SK-N-MC (cell line): ENCODE data around the gene CDC42BPG.

Source experiments
- DNase-seq: peaks from one replicate; pipeline ENCODE4 v3.0.0-alpha.2; 2011; ENCODE audit warnings: low read depth, low spot score
- H3K27ac ChIP-seq: fragments of 200-600 bp; sonication (generic); 2 replicates; pipeline ENCODE4 v1.5.1; 2016; ENCODE audit warnings: mixed run types
- H3K36me3 ChIP-seq: fragments of 200-600 bp; sonication (generic); 2 replicates; pipeline ENCODE4 v1.6.1; 2017; ENCODE audit warnings: antibody characterized with exemption, low read length, mixed read lengths; ENCODE audit not compliant: insufficient read depth
- H3K4me3 ChIP-seq: fragments of 200-600 bp; sonication (generic); 2 replicates; pipeline ENCODE4 v1.5.1; 2016
- H3K9ac ChIP-seq: fragments of 200-600 bp; sonication (generic); 2 replicates; pipeline ENCODE4 v1.8.0; 2017; ENCODE audit warnings: mixed run types, mixed read lengths; ENCODE audit not compliant: insufficient read length
- H3K9me3 ChIP-seq: fragments of 200-600 bp; sonication (generic); 2 replicates; pipeline ENCODE4 v1.6.1; 2017; ENCODE audit warnings: low read depth, mild to moderate bottlenecking, antibody characterized with exemption, low read length, moderate library complexity, mixed read lengths
- EZH2 ChIP-seq: fragments of 200-600 bp; sonication (generic); IDR thresholded peaks from one replicate; pipeline ENCODE4 v1.6.1; 2017; ENCODE audit warnings: antibody characterized with exemption
- FOXP2 ChIP-seq: optimal IDR thresholded peaks from 2 replicates; pipeline ENCODE3; 2011; ENCODE audit warnings: mild to moderate bottlenecking, moderate library complexity; ENCODE audit not compliant: insufficient read depth; ENCODE audit errors: extremely low read length, control extremely low read depth
- POLR2AphosphoS5 ChIP-seq: IDR thresholded peaks from 2 replicates; pipeline ENCODE4 v1.6.1; 2012; ENCODE audit warnings: mild to moderate bottlenecking, low read depth, low read length, borderline replicate concordance

Gene CDC42BPG

GRCh38 chr11:64841592-64842365, 2.7 kb downstream of the CDC42BPG start:
- Histone ChIP-seq H3K36me3 (no peaks in the 10 kb centered on the region), H3K27ac (no peak overlapping the region), H3K9me3 (no peaks in the 10 kb centered on the region), H3K4me3 (no peak overlapping the region), H3K9ac (no peak overlapping the region)
- TF ChIP-seq POLR2AphosphoS5 (no peak), FOXP2 (no peak), EZH2 (no peak)
- DNase-seq, result no peak

DNA sequence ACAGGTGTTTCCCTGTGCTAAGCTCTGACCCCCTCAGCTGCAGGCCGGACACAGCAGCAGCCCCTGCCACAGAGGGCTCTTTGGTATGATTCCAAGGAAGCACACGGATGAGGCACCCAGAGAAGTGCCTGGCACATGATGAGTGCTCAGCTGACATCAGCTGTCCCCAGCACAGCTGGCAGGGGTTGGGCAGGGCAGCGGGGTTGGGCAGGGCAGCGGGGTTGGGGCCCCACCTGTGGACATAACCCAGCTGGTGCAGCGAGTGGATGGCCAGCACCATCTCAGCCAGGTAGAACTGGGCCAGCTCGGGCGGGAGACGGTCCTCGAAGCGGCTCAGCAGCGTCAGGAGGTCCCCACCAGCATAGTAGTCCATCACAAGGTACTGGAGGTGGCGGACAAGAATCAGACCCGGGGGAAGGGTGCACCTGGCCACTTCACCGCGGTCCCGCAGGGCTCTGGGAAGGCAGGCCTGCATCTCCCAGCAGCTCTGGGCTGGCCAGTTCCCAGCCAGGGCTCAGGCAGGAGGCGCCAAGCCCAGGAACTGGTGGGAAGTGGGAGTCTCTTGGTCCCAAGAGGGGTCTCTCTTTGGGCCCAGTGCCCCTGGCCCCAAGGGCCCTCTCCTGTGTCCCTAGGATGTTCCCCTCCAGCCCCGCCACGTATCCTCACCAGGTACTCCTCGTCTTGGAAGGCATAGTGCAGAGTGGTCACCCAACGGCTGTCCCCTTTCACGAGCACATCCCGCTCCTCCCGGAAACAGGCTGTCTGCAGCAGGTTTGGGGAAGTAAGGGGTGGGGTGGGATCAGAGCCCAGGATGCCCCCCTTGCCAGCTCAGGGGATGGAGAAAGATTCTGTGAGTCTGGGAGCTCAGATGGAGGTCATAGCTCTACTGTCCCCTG, 4.3 kb downstream of the CDC42BPG start:
- no peak for DNase-seq
- Histone ChIP-seq H3K9me3 (no peaks in the 10 kb centered on the region), H3K4me3 (no peak overlapping the region), H3K36me3 (no peaks in the 10 kb centered on the region), H3K9ac (no peak overlapping the region), H3K27ac (no peak overlapping the region)
- no peak for TF ChIP-seq FOXP2
- TF ChIP-seq POLR2AphosphoS5, result no peak
- no peak for TF ChIP-seq EZH2

- Histone ChIP-seq H3K27ac (no peak overlapping the region), H3K9ac (no peak overlapping the region), H3K9me3 (no peaks in the 10 kb centered on the region), H3K4me3 (no peak overlapping the region), H3K36me3 (no peaks in the 10 kb centered on the region)
- no peak for DNase-seq
- TF ChIP-seq EZH2 (no peak), POLR2AphosphoS5 (no peak), FOXP2 (no peak)
Measured at GRCh38 chr11:64839335-64839734, 5.1 kb downstream of the CDC42BPG start.

- H3K27ac ChIP-seq, result no peak overlapping the region
- no peak for TF ChIP-seq POLR2AphosphoS5
- no peaks in the 10 kb centered on the region for H3K9me3 ChIP-seq
- H3K4me3 ChIP-seq, result no peak overlapping the region
- DNase-seq, result no peak
- no peak overlapping the region for H3K9ac ChIP-seq
- H3K36me3 ChIP-seq, result no peaks in the 10 kb centered on the region
Measured at GRCh38 chr11:64838600-64839334, 5.7 kb downstream of the CDC42BPG start.

GRCh38 chr11:64837887-64838351, 6.5 kb downstream of the CDC42BPG start:
- no peak overlapping the region for H3K9ac ChIP-seq
- no peak for TF ChIP-seq EZH2
- TF ChIP-seq POLR2AphosphoS5, result no peak
- TF ChIP-seq FOXP2, result no peak
- no peaks in the 10 kb centered on the region for H3K9me3 ChIP-seq
- DNase-seq, result no peak
- no peak overlapping the region for H3K27ac ChIP-seq
- H3K36me3 ChIP-seq, result no peaks in the 10 kb centered on the region
- H3K4me3 ChIP-seq, result no peak overlapping the region

DNA sequence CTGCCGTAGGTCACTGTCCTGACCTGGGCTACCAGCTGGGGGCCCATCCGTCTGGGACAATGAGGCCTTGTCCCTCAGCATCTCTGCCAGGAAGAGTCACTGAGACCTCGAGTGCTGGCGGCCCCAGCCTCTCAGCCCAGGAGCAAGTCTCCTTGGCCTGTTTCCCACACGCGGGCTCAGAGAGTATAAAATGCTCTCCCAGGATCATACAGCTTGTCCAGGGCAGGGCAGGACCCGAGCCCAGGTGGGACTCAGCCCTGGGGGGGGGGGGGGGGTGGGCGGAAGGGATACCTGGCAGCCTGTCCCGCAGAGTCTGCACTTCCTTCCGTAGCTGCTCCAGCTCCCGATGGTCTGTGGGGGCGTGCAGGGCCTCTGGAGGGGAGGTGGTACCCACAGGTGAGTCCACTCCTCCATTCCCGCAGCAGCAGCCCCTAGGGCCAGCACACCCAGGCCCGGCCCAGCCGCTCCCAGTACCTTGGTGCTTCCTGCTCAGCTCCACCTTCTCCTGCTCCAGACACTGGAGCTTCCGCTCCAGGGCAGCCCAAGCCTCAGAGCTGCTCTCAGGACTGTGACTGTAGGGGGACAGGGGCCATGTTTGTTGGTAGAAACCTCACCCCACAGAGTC, 7.9 kb downstream of the CDC42BPG start:
- H3K9me3 ChIP-seq, result no peaks in the 10 kb centered on the region
- no peak for DNase-seq
- no peak overlapping the region for H3K4me3 ChIP-seq
- no peak overlapping the region for H3K9ac ChIP-seq
- H3K36me3 ChIP-seq, result no peaks in the 10 kb centered on the region
- no peak overlapping the region for H3K27ac ChIP-seq
- no peak for TF ChIP-seq POLR2AphosphoS5
- no peak for TF ChIP-seq EZH2
- no peak for TF ChIP-seq FOXP2

- Histone ChIP-seq H3K9ac (no peak overlapping the region), H3K9me3 (no peaks in the 10 kb centered on the region), H3K36me3 (no peaks in the 10 kb centered on the region), H3K4me3 (no peak overlapping the region), H3K27ac (no peak overlapping the region)
- TF ChIP-seq FOXP2, result no peak
- TF ChIP-seq EZH2, result no peak
- TF ChIP-seq POLR2AphosphoS5, result no peak
- no peak for DNase-seq
Measured at GRCh38 chr11:64835616-64836447, 8.6 kb downstream of the CDC42BPG start.
